ENCODE measurements around the gene JAZF1. TPM values are rescaled to one million over a fixed set of nuclear protein-coding genes. Genes with fewer than 3 reads are reported as not detected.

JAZF1 gene
- total and polyA plus RNA-seq, 2 of the 8 experiments (the other 6 are each of a cell fraction or from before 2014, with no cell fraction given), result 2.6 to 21.8 TPM

GRCh38 chr7:28191751-28192150, 11.2 kb upstream of the JAZF1 start:
- no peak overlapping the region for H2AFZ ChIP-seq (ENCODE audit: low read length)
- H4K91ac ChIP-seq (replicated peaks; ENCODE audit: insufficient read length, low read length), result no peak overlapping the region
- ChIA-PET CTCF (ENCODE audit: partially characterized antibody) (interaction anchor here (4.5 kb wide), 1 partner anchor 14 kb away, joined by 24 read pairs; no protein-coding TSS in a partner anchor), POLR2A (ENCODE audit: partially characterized antibody) (no interaction called here)
- no peak overlapping the region for H2BK5ac ChIP-seq (ENCODE audit: low read depth, low read length)
- no peak overlapping the region for H3K18ac ChIP-seq (ENCODE audit: extremely low read depth, low read length)
- DNase-seq (ENCODE audit: low read depth in 1 of 2, low spot score in 2 of 2) (no peak), FAIRE-seq (no peak)
- no peak overlapping the region for H4K8ac ChIP-seq (ENCODE audit: extremely low read depth, insufficient read depth, low read length)
- no peaks in the 10 kb centered on the region for H3K79me2 ChIP-seq (ENCODE audit: control insufficient read depth in 1 of 2, insufficient read depth in 2 of 2, low read length in 2 of 2)
- no peaks in the 10 kb centered on the region for H3K36me3 ChIP-seq (ENCODE audit: control insufficient read depth in 2 of 4, insufficient read depth in 4 of 4, low read length in 3 of 4)
- no peaks in the 10 kb centered on the region; a peak in 1 of 7 replicates for H3K27me3 ChIP-seq (replicated peaks in 1 of 4; ENCODE audit: control insufficient read depth in 3 of 4, extremely low read depth in 1 of 4, insufficient read depth in 3 of 4, low read length in 3 of 4)
- no peak overlapping the region for H3K14ac ChIP-seq (ENCODE audit: insufficient read length)
- no peak overlapping the region for H3K56ac ChIP-seq (replicated peaks; ENCODE audit: insufficient read length, low read depth, low read length)
- H2AK5ac ChIP-seq (ENCODE audit: low read depth, low read length), result no peak overlapping the region
- no peaks in the 10 kb centered on the region for H3K79me1 ChIP-seq (ENCODE audit: low read depth, low read length)
- H3K23me2 ChIP-seq (ENCODE audit: low read depth, low read length), result no peaks in the 10 kb centered on the region
- no peak overlapping the region for H4K5ac ChIP-seq (ENCODE audit: insufficient read length, low read depth, low read length)
- no peak overlapping the region for H3K4me3 ChIP-seq (ENCODE audit: extremely low read depth in 1 of 4, insufficient read depth in 2 of 4, low read depth in 3 of 4, low read length in 4 of 4)
- H3K4me1 ChIP-seq (replicated peaks in 1 of 4; ENCODE audit: control insufficient read depth in 3 of 4, insufficient read depth in 4 of 4, low read length in 3 of 4), result peaks cover 0 to 6% (median 3%) of the 10 kb centered on the region in 4 experiments; a peak in 3 of 7 replicates
- no peak overlapping the region for H3K4me2 ChIP-seq (ENCODE audit: insufficient read depth in 1 of 2, low read depth in 2 of 2, low read length in 2 of 2)
- no peak overlapping the region for H3K23ac ChIP-seq (ENCODE audit: insufficient read length)
- no peak overlapping the region for H2BK20ac ChIP-seq (ENCODE audit: low read length)
- no peaks in the 10 kb centered on the region for H4K20me1 ChIP-seq (replicated peaks in 1 of 2; ENCODE audit: control insufficient read depth in 1 of 2, insufficient read depth in 2 of 2, low read length in 2 of 2)
- no peak overlapping the region for H3K27ac ChIP-seq (ENCODE audit: low read depth, low read length)
- H3K9ac ChIP-seq (replicated peaks in 1 of 4; ENCODE audit: extremely low read depth in 1 of 4, low read depth in 3 of 4, low read length in 3 of 4), result no peak overlapping the region
- no peak overlapping the region for H2BK120ac ChIP-seq (replicated peaks; ENCODE audit: low read depth, low read length)
- no peak overlapping the region for H2BK15ac ChIP-seq (ENCODE audit: low read length)
- H3K4ac ChIP-seq (replicated peaks; ENCODE audit: insufficient read length, low read depth, low read length), result no peak overlapping the region
- no peak overlapping the region for H2BK12ac ChIP-seq (ENCODE audit: low read depth, low read length)
- H3K9me3 ChIP-seq (ENCODE audit: insufficient read depth in 2 of 2, low read depth in 1 of 2, low read length in 1 of 2), result no peaks in the 10 kb centered on the region
- TF ChIP-seq CHD7 (IDR thresholded peaks at IDR 0.05; ENCODE audit: insufficient replicate concordance, low read length), result no peak
- no peak for TF ChIP-seq SIRT6 (IDR thresholded peaks at IDR 0.05; ENCODE audit: low read length)

All from H1 (cell line).